ENCODE measurements around the gene NFIA.

- TF ChIP-seq POLR2A (IDR thresholded peaks at IDR 0.05) (no peak), CTCF (IDR thresholded peaks at IDR 0.05) (no peak), EP300 (IDR thresholded peaks at IDR 0.05) (no peak)
Observed at GRCh38 chr1:61171974-61172373, 89.6 kb downstream of the NFIA start.
